ENCODE data around the gene FBXW9.

DNA sequence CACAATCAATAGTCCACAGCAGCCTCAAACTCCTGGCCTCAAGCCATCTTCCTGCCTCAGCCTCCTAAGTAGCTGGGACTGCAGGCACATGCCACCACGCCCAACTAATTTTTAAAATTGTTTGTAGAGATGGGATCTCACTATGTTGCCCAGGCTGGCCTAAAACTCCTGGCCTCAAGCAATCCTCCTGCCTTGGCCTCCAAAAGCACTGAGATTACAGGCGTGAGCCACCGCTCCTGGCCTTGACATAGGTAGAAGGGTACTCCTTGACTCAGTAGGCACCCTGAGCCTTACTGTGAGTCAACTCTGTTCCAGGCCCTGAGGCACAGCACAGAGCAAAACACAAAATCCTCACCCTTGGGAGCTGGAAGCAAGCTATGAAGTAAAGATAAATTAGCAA, 19.5 kb upstream of the FBXW9 start:
- TF ChIP-seq, protein P1, sequence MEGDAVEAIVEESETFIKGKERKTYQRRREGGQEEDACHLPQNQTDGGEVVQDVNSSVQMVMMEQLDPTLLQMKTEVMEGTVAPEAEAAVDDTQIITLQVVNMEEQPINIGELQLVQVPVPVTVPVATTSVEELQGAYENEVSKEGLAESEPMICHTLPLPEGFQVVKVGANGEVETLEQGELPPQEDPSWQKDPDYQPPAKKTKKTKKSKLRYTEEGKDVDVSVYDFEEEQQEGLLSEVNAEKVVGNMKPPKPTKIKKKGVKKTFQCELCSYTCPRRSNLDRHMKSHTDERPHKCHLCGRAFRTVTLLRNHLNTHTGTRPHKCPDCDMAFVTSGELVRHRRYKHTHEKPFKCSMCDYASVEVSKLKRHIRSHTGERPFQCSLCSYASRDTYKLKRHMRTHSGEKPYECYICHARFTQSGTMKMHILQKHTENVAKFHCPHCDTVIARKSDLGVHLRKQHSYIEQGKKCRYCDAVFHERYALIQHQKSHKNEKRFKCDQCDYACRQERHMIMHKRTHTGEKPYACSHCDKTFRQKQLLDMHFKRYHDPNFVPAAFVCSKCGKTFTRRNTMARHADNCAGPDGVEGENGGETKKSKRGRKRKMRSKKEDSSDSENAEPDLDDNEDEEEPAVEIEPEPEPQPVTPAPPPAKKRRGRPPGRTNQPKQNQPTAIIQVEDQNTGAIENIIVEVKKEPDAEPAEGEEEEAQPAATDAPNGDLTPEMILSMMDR (IDR thresholded peaks at IDR 0.05), result no peak
- no peak for TF ChIP-seq POLR2A (IDR thresholded peaks at IDR 0.05)
